Natural killer cell (primary cell): Measurements from ENCODE around the gene NAP1L4. TPM values are rescaled to one million over a fixed set of nuclear protein-coding genes. Genes with fewer than 3 reads are reported as not detected.

Experiments used
- ATAC-seq, 3 donors: fragments of 150-1000 bp in 2 of 3; fragments of 200-7000 bp in 1 of 3; cut with Tn5 transposase; 1 replicate in 1 of 3; 2 replicates in 2 of 3; pipeline ENCODE4 v1.10.0; 2021; ENCODE audit warnings: mild to moderate bottlenecking in 2 of 3, moderate library complexity in 2 of 3
- DNase-seq, 2 donors: peaks; one replicate each; pipeline versions ENCODE4 v3.0.0 to v3.0.0-alpha.2; 2013 to 2021; ENCODE audit warnings: mixed read lengths in 1 of 2
- H3K27ac ChIP-seq: one replicate; pipeline ENCODE4 v1.5.1; 2013; ENCODE audit warnings: mild to moderate bottlenecking, low read length
- H3K27me3 ChIP-seq: one replicate; pipeline ENCODE4 v1.6.1; 2013; ENCODE audit warnings: low read length; ENCODE audit not compliant: control insufficient read depth, insufficient read depth
- H3K36me3 ChIP-seq: one replicate; pipeline ENCODE4 v1.6.1; 2013; ENCODE audit warnings: low read length; ENCODE audit not compliant: control insufficient read depth, insufficient read depth
- H3K4me1 ChIP-seq: one replicate; pipeline ENCODE4 v1.6.1; 2013; ENCODE audit warnings: low read length; ENCODE audit not compliant: control insufficient read depth, insufficient read depth
- H3K4me3 ChIP-seq: one replicate; pipeline ENCODE4 v1.5.1; 2013; ENCODE audit warnings: low read length
- H3K9me3 ChIP-seq: one replicate; pipeline ENCODE4 v1.6.1; 2013; ENCODE audit warnings: low read length; ENCODE audit not compliant: control insufficient read depth, insufficient read depth
- H3K27ac Mint-ChIP-seq, 2 donors: one replicate each; pipeline ENCODE4 v1.8.0; 2022; ENCODE audit warnings: mild to moderate bottlenecking in 2 of 2, mixed read lengths in 2 of 2, moderate library complexity in 1 of 2
- H3K27me3 Mint-ChIP-seq, 2 donors: one replicate each; pipeline ENCODE4 v1.8.0; 2022; ENCODE audit warnings: low read depth in 2 of 2, mixed read lengths in 2 of 2
- H3K36me3 Mint-ChIP-seq: one replicate; pipeline ENCODE4 v1.8.0; 2022; ENCODE audit warnings: mixed read lengths
- H3K4me1 Mint-ChIP-seq, 2 donors: one replicate each; pipeline ENCODE4 v1.8.0; 2022; ENCODE audit warnings: mixed read lengths in 2 of 2
- H3K4me3 Mint-ChIP-seq: one replicate; pipeline ENCODE4 v1.8.0; 2022; ENCODE audit warnings: mild to moderate bottlenecking, moderate library complexity, mixed read lengths
- H3K9me3 Mint-ChIP-seq, 2 donors: one replicate each; pipeline ENCODE4 v1.8.0; 2022; ENCODE audit warnings: mixed read lengths in 2 of 2
- CTCF ChIP-seq: fragments of 200-600 bp; IDR thresholded peaks from one replicate; pipeline ENCODE4 v1.8.0; 2022; ENCODE audit warnings: antibody characterized with exemption
- WGBS: methylation state at CpG from one replicate; pipeline ENCODE4 v1.1.7; 2013; ENCODE audit warnings: missing lambda C conversion rate; ENCODE audit not compliant: insufficient coverage; 5-methylcytosine and 5-hydroxymethylcytosine counted together
- intact Hi-C: fragments of 100-400 bp; cut with micrococcal nuclease; formaldehyde crosslinking; loops from one replicate; pipeline ENCODE4 v1.14.2; 2022
- total RNA-seq, 4 donors: library from RNA; stranded (reverse); fragments of 120-200 nt in 1 of 4; gene quantifications; one replicate each; pipeline versions ENCODE4 v1.2.3 to v1.2.4, GENCODE V29; 2013 to 2022

The NAP1L4 gene
- total RNA-seq, 3 donors from 2014 or later (not counting 1 experiment from before 2014, with no cell fraction given), result 219 to 244 (median 237) TPM

GRCh38 chr11:3002351-3002861 is 10.3 kb upstream of the NAP1L4 start:
- no peaks in the 10 kb centered on the region for H3K27me3 ChIP-seq
- no peak overlapping the region for H3K4me3 Mint-ChIP-seq
- H3K27ac ChIP-seq, result no peak overlapping the region
- no peaks in the 10 kb centered on the region for H3K4me1 Mint-ChIP-seq
- no peak for TF ChIP-seq CTCF
- no peaks in the 10 kb centered on the region for H3K9me3 Mint-ChIP-seq
- H3K27ac Mint-ChIP-seq, result peak overlapping the region in 1 of 2 donors; percentile 3
- H3K36me3 Mint-ChIP-seq, result no peaks in the 10 kb centered on the region
- no peak for ATAC-seq
- no peak overlapping the region for H3K4me3 ChIP-seq
- no peaks in the 10 kb centered on the region for H3K27me3 Mint-ChIP-seq
- no peak for DNase-seq
- H3K9me3 ChIP-seq, result no peaks in the 10 kb centered on the region
- H3K36me3 ChIP-seq, result peaks cover 55% of the 10 kb centered on the region
- no peaks in the 10 kb centered on the region for H3K4me1 ChIP-seq
- intact Hi-C loops, result no loop called here
- 95% methylated on average over 8 of the region's 8 CpGs for WGBS

GRCh38 chr11:3001496-3001895 is 9.4 kb upstream of the NAP1L4 start:
- WGBS, result 97% methylated on average over 6 of the region's 6 CpGs
- Mint-ChIP-seq H3K27ac (peak overlapping the region in 1 of 2 donors; percentile 68), H3K36me3 (no peaks in the 10 kb centered on the region), H3K9me3 (no peaks in the 10 kb centered on the region), H3K27me3 (no peaks in the 10 kb centered on the region), H3K4me3 (no peak overlapping the region), H3K4me1 (no peaks in the 10 kb centered on the region)
- Histone ChIP-seq H3K4me3 (no peak overlapping the region), H3K9me3 (no peaks in the 10 kb centered on the region), H3K27me3 (no peaks in the 10 kb centered on the region), H3K36me3 (peaks cover 52% of the 10 kb centered on the region), H3K4me1 (no peaks in the 10 kb centered on the region), H3K27ac (no peak overlapping the region)
- intact Hi-C loops, result no loop called here
- TF ChIP-seq CTCF, result no peak
- ATAC-seq (no peak), DNase-seq (no peak)

GRCh38 chr11:3000032-3000961 is 8.2 kb upstream of the NAP1L4 start:
- 93% methylated on average over 17 of the region's 17 CpGs for WGBS
- Mint-ChIP-seq H3K27me3 (no peaks in the 10 kb centered on the region), H3K9me3 (no peaks in the 10 kb centered on the region), H3K4me3 (no peak overlapping the region), H3K36me3 (no peaks in the 10 kb centered on the region), H3K27ac (no peak overlapping the region), H3K4me1 (no peaks in the 10 kb centered on the region)
- intact Hi-C loops, result no loop called here
- no peak overlapping the region for H3K27ac ChIP-seq
- DNase-seq (no peak), ATAC-seq (no peak)
- H3K9me3 ChIP-seq, result no peaks in the 10 kb centered on the region
- no peak for TF ChIP-seq CTCF
- H3K27me3 ChIP-seq, result no peaks in the 10 kb centered on the region
- H3K4me3 ChIP-seq, result no peak overlapping the region
- H3K36me3 ChIP-seq, result peaks cover 46% of the 10 kb centered on the region
- no peaks in the 10 kb centered on the region for H3K4me1 ChIP-seq
